HG02610 (cell line): ENCODE data around the gene SRGAP2C.
"Not testable (repeated sequence)": the region's sequence is repeated elsewhere in the genome, so short reads cannot be mapped to it uniquely, and the experiment has no call there.

Experiments used
- ATAC-seq: cut with Tn5 transposase; IDR thresholded peaks from one replicate; pipeline ENCODE4 v1.9.1; 2021; ENCODE audit warnings: mild to moderate bottlenecking, moderate library complexity; ENCODE audit not compliant: unreplicated experiment

The SRGAP2C gene

GRCh38 chr1:121226295-121226904 is 41.6 kb downstream of the SRGAP2C start:
- ATAC-seq = not testable (repeated sequence)

- not testable (repeated sequence) for ATAC-seq
These were observed 42.1 kb downstream of the SRGAP2C start for GRCh38 chr1:121226925-121227324.

GRCh38 chr1:121227544-121228330 is 43.0 kb downstream of the SRGAP2C start:
- ATAC-seq = not testable (repeated sequence)

GRCh38 chr1:121230636-121231035 is 45.9 kb downstream of the SRGAP2C start:
- not testable (repeated sequence) for ATAC-seq

- not testable (repeated sequence) for ATAC-seq
These were observed 47.8 kb downstream of the SRGAP2C start for GRCh38 chr1:121232445-121233125.

GRCh38 chr1:121234090-121234759 is 49.5 kb downstream of the SRGAP2C start:
- not testable (repeated sequence) for ATAC-seq

- peak; percentile 71 for ATAC-seq
These were observed 53.6 kb downstream of the SRGAP2C start for GRCh38 chr1:121238384-121238783.

GRCh38 chr1:121243913-121244312 is 59.1 kb downstream of the SRGAP2C start:
- ATAC-seq = not testable (repeated sequence)

- not testable (repeated sequence) for ATAC-seq
These were observed 61.6 kb downstream of the SRGAP2C start for GRCh38 chr1:121246399-121246798.

- ATAC-seq = not testable (repeated sequence)
These were observed 67.9 kb downstream of the SRGAP2C start for GRCh38 chr1:121252656-121253055.

- not testable (repeated sequence) for ATAC-seq
These were observed 69.8 kb downstream of the SRGAP2C start for GRCh38 chr1:121254618-121255017.

GRCh38 chr1:121257632-121258031 is 72.9 kb downstream of the SRGAP2C start:
- ATAC-seq = not testable (repeated sequence)

- not testable (repeated sequence) for ATAC-seq
These were observed 73.4 kb downstream of the SRGAP2C start for GRCh38 chr1:121258134-121258533.

- not testable (repeated sequence) for ATAC-seq
These were observed 75.4 kb downstream of the SRGAP2C start for GRCh38 chr1:121260205-121260604.

- not testable (repeated sequence) for ATAC-seq
These were observed 77.4 kb downstream of the SRGAP2C start for GRCh38 chr1:121262163-121262562.

GRCh38 chr1:121263789-121264244 is 79.0 kb downstream of the SRGAP2C start:
- ATAC-seq = peak; percentile 85

- ATAC-seq = not testable (repeated sequence)
These were observed 82.3 kb downstream of the SRGAP2C start for GRCh38 chr1:121267072-121267471.

- not testable (repeated sequence) for ATAC-seq
These were observed 84.5 kb downstream of the SRGAP2C start for GRCh38 chr1:121269309-121269708.

GRCh38 chr1:121269973-121270372 is 85.2 kb downstream of the SRGAP2C start:
- not testable (repeated sequence) for ATAC-seq

- peak; percentile 44 for ATAC-seq
These were observed 86.5 kb downstream of the SRGAP2C start for GRCh38 chr1:121271143-121271715.
